Activated naive CD4-positive, alpha-beta T cell treated with anti-CD3 and anti-CD28 coated beads for 36 hours (primary cell): Measurements from ENCODE around the gene IL22RA2. TPM values are rescaled to one million over a fixed set of nuclear protein-coding genes. Genes with fewer than 3 reads are reported as not detected.

Source experiments
- CTCF ChIA-PET: fragments of 350-600 bp; sonication (Branson Sonifier 250); formaldehyde crosslinking; loops from one replicate; lab custom pipeline; 2021; ENCODE audit warnings: antibody characterized with exemption; lab: Charles Lee
- DNase-seq: peaks from one replicate; pipeline ENCODE4 v3.0.0-alpha.2; 2020
- H3K27ac Mint-ChIP-seq: one replicate; pipeline ENCODE4 v1.8.0; 2021; ENCODE audit warnings: mild to moderate bottlenecking, mixed read lengths
- H3K27me3 Mint-ChIP-seq: one replicate; pipeline ENCODE4 v1.8.0; 2021; ENCODE audit warnings: low read depth, mixed read lengths
- H3K36me3 Mint-ChIP-seq: one replicate; pipeline ENCODE4 v1.8.0; 2021; ENCODE audit warnings: low read depth, mixed read lengths
- H3K4me1 Mint-ChIP-seq: one replicate; pipeline ENCODE4 v1.8.0; 2021; ENCODE audit warnings: low read depth, mixed read lengths
- H3K4me3 Mint-ChIP-seq: one replicate; pipeline ENCODE4 v1.8.0; 2021; ENCODE audit warnings: mild to moderate bottlenecking, moderate library complexity, mixed read lengths
- H3K9me3 Mint-ChIP-seq: one replicate; pipeline ENCODE4 v1.8.0; 2021; ENCODE audit warnings: mixed read lengths
- intact Hi-C: fragments of 100-400 bp; cut with micrococcal nuclease; formaldehyde crosslinking; loops from one replicate; pipeline ENCODE4 v1.15.1; 2023
- total RNA-seq, 2 experiments: library from RNA; stranded (reverse); gene quantifications; one replicate each; pipeline ENCODE4 v1.2.3, GENCODE V29; 2021

Gene IL22RA2
- total RNA-seq, 2 experiments from 2014 or later, result not detected

DNA sequence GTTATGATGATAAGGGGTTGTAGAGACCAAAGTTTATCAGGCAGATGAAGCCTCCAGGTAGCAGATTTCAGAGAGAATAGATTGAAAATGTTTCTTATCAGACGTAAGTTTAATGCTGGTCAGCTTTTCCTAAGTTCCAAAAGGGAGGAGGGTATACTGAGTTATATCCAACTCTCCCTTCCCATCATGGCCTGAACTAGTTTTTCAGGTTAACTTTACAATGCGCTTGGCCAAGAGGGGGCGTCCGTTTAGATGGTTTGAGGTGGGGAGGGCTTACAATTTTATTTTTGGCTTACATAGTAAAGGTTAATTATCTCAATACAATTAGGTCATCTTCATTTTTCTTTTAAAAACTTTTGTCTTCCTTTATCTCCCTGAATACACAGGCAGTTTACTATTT, 19.4 kb upstream of the IL22RA2 start:
- no peak overlapping the region for H3K27ac Mint-ChIP-seq
- intact Hi-C loops, result no loop called here
- H3K36me3 Mint-ChIP-seq, result peaks cover 3% of the 10 kb centered on the region
- CTCF ChIA-PET, result no interaction called here
- DNase-seq, result no peak
- peaks cover 9% of the 10 kb centered on the region for H3K9me3 Mint-ChIP-seq
- peaks cover under 1% of the 10 kb centered on the region for H3K4me1 Mint-ChIP-seq
- no peaks in the 10 kb centered on the region for H3K27me3 Mint-ChIP-seq
- no peak overlapping the region for H3K4me3 Mint-ChIP-seq

DNA sequence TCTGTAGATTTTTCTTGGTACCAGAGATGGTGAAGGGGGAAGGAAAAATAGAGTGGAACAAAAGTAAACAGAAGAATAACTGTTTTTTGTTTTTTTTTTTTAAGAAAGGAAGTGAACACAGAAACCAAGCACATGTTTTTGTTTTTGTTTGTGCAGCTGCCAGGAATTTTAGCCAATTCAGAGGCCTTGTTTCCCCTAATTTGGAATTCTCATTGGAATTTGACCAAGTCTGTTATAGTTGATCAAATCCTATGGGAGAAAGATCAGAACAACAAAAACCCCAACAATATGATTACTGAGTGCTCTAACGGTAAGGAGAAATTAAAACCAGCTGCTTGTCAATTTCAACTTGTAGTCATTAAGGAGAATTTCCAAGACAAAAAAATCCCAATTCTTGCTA, 18.2 kb upstream of the IL22RA2 start:
- Mint-ChIP-seq H3K4me3 (no peak overlapping the region), H3K27ac (no peak overlapping the region), H3K27me3 (no peaks in the 10 kb centered on the region), H3K9me3 (peaks cover 14% of the 10 kb centered on the region), H3K36me3 (peaks cover 1% of the 10 kb centered on the region), H3K4me1 (no peaks in the 10 kb centered on the region)
- CTCF ChIA-PET, result interaction anchor here (0.6 kb wide), 1 partner anchor 435 kb away, joined by 3 read pairs; no protein-coding TSS in a partner anchor
- intact Hi-C loops, result no loop called here
- DNase-seq, result no peak

GRCh38 chr6:137191236-137191635, 17.8 kb upstream of the IL22RA2 start:
- Mint-ChIP-seq H3K27me3 (no peaks in the 10 kb centered on the region), H3K4me1 (no peaks in the 10 kb centered on the region), H3K27ac (no peak overlapping the region), H3K36me3 (peaks cover 1% of the 10 kb centered on the region), H3K4me3 (no peak overlapping the region), H3K9me3 (peaks cover 15% of the 10 kb centered on the region)
- CTCF ChIA-PET, result interaction anchor here (0.6 kb wide), 1 partner anchor 435 kb away, joined by 3 read pairs; no protein-coding TSS in a partner anchor
- intact Hi-C loops, result no loop called here
- DNase-seq, result no peak

GRCh38 chr6:137190583-137191094, 17.2 kb upstream of the IL22RA2 start:
- Mint-ChIP-seq H3K4me1 (no peaks in the 10 kb centered on the region), H3K27ac (no peak overlapping the region), H3K27me3 (no peaks in the 10 kb centered on the region), H3K9me3 (peaks cover 17% of the 10 kb centered on the region), H3K4me3 (no peak overlapping the region), H3K36me3 (peaks cover 1% of the 10 kb centered on the region)
- CTCF ChIA-PET, result no interaction called here
- no peak for DNase-seq
- intact Hi-C loops, result no loop called here

- Mint-ChIP-seq H3K4me1 (no peaks in the 10 kb centered on the region), H3K9me3 (peaks cover 29% of the 10 kb centered on the region), H3K36me3 (peaks cover 3% of the 10 kb centered on the region), H3K4me3 (no peak overlapping the region), H3K27me3 (no peaks in the 10 kb centered on the region), H3K27ac (no peak overlapping the region)
- CTCF ChIA-PET, result no interaction called here
- intact Hi-C loops, result loop anchor here (2.0 kb wide), 1 partner anchor 14 kb away; no protein-coding TSS in a partner anchor
- DNase-seq, result peak; percentile 19
These were observed 15.4 kb upstream of the IL22RA2 start for GRCh38 chr6:137188855-137189254.

- no peak for DNase-seq
- Mint-ChIP-seq H3K4me3 (no peak overlapping the region), H3K27me3 (no peaks in the 10 kb centered on the region), H3K4me1 (no peaks in the 10 kb centered on the region), H3K36me3 (peaks cover 6% of the 10 kb centered on the region), H3K9me3 (peaks cover 47% of the 10 kb centered on the region), H3K27ac (no peak overlapping the region)
- intact Hi-C loops, result no loop called here
- CTCF ChIA-PET, result no interaction called here
These were observed 11.8 kb upstream of the IL22RA2 start for GRCh38 chr6:137185290-137185689.

- intact Hi-C loops, result no loop called here
- peaks cover 5% of the 10 kb centered on the region for H3K27me3 Mint-ChIP-seq
- peaks cover 8% of the 10 kb centered on the region for H3K36me3 Mint-ChIP-seq
- H3K4me3 Mint-ChIP-seq, result no peak overlapping the region
- no peak for DNase-seq
- H3K9me3 Mint-ChIP-seq, result peaks cover 40% of the 10 kb centered on the region
- H3K4me1 Mint-ChIP-seq, result no peaks in the 10 kb centered on the region
- H3K27ac Mint-ChIP-seq, result no peak overlapping the region
- CTCF ChIA-PET, result no interaction called here
These were observed 9.2 kb upstream of the IL22RA2 start for GRCh38 chr6:137182654-137183073.

- Mint-ChIP-seq H3K27ac (no peak overlapping the region), H3K4me3 (no peak overlapping the region), H3K4me1 (no peaks in the 10 kb centered on the region), H3K9me3 (peaks cover 35% of the 10 kb centered on the region), H3K36me3 (peaks cover 8% of the 10 kb centered on the region), H3K27me3 (peaks cover 7% of the 10 kb centered on the region)
- intact Hi-C loops, result no loop called here
- DNase-seq, result no peak
- CTCF ChIA-PET, result interaction anchor here (0.7 kb wide), 1 partner anchor 141 kb away, joined by 3 read pairs; no protein-coding TSS in a partner anchor
These were observed 8.6 kb upstream of the IL22RA2 start for GRCh38 chr6:137181891-137182653.

DNA sequence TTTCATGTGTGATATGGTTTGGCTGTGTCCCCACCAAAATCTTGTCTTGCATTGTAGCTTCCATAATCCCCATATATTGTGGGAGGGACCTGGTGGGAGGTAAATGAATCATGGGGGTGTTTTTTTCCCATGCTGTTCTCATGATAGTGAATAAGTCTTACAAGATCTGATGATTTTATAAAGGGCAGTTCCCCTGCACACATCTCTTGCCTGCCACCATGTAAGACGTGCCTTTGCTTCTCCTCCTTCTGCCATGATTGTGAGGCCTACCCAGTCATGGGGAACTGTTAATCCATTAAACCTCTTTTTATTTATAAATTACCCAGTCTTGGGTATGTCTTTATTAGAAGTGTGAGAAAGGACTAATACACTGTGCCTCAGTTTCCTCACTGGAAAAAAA, 4.2 kb upstream of the IL22RA2 start:
- Mint-ChIP-seq H3K9me3 (peaks cover 13% of the 10 kb centered on the region), H3K4me1 (no peaks in the 10 kb centered on the region), H3K27ac (no peak overlapping the region), H3K4me3 (no peak overlapping the region), H3K36me3 (peaks cover 5% of the 10 kb centered on the region), H3K27me3 (peaks cover 7% of the 10 kb centered on the region)
- intact Hi-C loops, result no loop called here
- no peak for DNase-seq
- CTCF ChIA-PET, result no interaction called here

DNA sequence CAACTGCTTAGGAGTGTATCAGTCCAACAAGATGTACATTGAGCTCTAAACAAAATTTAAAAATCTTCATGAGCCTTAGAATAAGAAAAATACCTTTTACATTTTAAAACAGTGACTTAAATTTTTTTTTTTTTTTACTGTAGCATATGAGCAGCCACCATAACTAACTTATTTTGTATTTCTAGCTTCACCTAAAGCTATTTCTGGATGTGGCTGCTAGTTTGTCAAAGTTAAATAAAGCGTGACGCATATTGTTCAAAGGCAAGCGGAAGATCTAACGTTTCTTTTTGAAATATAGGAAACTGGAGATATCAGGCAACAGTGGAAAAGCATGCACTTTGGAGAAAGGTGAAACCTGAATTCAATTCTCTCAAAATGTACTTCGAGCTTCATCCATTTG, 3.3 kb upstream of the IL22RA2 start:
- DNase-seq, result no peak
- Mint-ChIP-seq H3K4me3 (no peak overlapping the region), H3K4me1 (peaks cover 5% of the 10 kb centered on the region), H3K27ac (no peak overlapping the region), H3K27me3 (peaks cover 7% of the 10 kb centered on the region), H3K9me3 (peaks cover 7% of the 10 kb centered on the region), H3K36me3 (peaks cover 3% of the 10 kb centered on the region)
- intact Hi-C loops, result no loop called here
- CTCF ChIA-PET, result interaction anchor here (0.6 kb wide), 1 partner anchor 431 kb away, joined by 3 read pairs; no protein-coding TSS in a partner anchor

DNA sequence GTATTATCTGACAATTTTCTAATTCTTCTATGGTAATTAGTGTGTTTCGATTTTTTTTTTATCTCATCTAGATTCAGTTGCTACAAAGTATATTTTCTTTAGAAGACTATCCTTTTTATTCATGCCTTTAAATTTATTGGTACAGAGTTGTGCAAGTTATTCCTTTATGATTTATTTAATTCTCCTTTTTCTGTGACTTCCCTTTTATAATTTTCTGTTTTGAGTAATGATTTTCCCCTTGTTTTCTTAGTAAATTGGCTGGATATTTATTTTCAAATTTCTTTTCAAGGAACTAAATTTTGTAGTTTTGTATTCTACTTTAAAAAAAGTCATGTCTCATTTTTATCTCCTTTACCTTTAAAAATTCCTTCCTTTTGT, 2.4 kb upstream of the IL22RA2 start:
- CTCF ChIA-PET, result no interaction called here
- no peak overlapping the region for H3K4me3 Mint-ChIP-seq
- no peak for DNase-seq
- intact Hi-C loops, result loop anchor here (2.0 kb wide), 1 partner anchor 13 kb away; no protein-coding TSS in a partner anchor
- H3K27ac Mint-ChIP-seq, result no peak overlapping the region
- peaks cover 5% of the 10 kb centered on the region for H3K9me3 Mint-ChIP-seq
- peaks cover 7% of the 10 kb centered on the region for H3K27me3 Mint-ChIP-seq
- peaks cover 3% of the 10 kb centered on the region for H3K36me3 Mint-ChIP-seq
- H3K4me1 Mint-ChIP-seq, result peaks cover 6% of the 10 kb centered on the region

DNA sequence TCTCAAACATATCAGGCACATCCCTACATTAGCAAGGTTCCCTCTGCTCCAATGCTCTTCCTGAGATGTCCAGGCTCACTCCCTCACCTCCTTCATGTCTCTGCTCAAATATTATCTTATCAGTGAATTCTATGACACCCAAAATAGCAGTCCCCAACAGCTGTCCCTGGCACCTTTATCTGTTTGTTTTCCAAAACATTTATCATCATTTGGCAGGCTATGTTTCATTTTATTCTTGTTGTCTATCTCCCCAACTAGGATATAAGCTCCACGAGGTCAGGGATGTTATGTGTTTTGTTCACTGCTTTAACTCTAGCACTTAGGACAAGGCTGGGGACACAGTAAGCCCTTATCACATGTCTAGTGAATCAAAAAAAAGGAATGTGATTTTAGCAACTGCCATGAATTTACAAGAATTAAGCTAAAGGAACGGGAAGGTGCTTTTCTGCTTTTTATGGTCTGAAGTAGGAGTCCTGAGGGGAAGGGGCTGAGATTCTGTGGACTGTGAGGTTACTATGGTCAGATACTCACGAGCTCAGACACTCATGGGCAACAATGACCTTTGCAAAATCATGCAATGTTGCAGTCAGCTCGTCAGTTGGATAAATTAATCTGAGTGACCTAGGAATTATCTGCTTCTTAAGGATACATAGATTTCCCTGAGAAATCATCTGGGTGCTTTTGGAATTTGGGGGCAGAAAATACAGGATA, 1.9 kb upstream of the IL22RA2 start:
- intact Hi-C loops, result loop anchor here (2.0 kb wide), 1 partner anchor 13 kb away; no protein-coding TSS in a partner anchor

More for the DNA sequence above, 1.9 kb upstream of the IL22RA2 start:
- H3K27ac Mint-ChIP-seq, result no peak overlapping the region
- H3K4me3 Mint-ChIP-seq, result no peak overlapping the region
- CTCF ChIA-PET, result interaction anchor here (1.3 kb wide), 1 partner anchor 74 kb away, joined by 3 read pairs; no protein-coding TSS in a partner anchor
- DNase-seq, result no peak
- H3K4me1 Mint-ChIP-seq, result peaks cover 9% of the 10 kb centered on the region
- H3K27me3 Mint-ChIP-seq, result peaks cover 7% of the 10 kb centered on the region
- peaks cover 3% of the 10 kb centered on the region for H3K36me3 Mint-ChIP-seq
- H3K9me3 Mint-ChIP-seq, result peaks cover 1% of the 10 kb centered on the region
